HUES48 (cell line): ENCODE results near the gene NFIB.

Experiments
- H3K27ac ChIP-seq: one replicate; pipeline ENCODE4 v1.7.0; 2013; ENCODE audit warnings: low read depth, low read length, inconsistent platforms
- H3K27me3 ChIP-seq: 2 replicates; pipeline ENCODE4 v1.6.1; 2013; ENCODE audit warnings: mild to moderate bottlenecking, low read length; ENCODE audit not compliant: control insufficient read depth, insufficient read depth
- H3K36me3 ChIP-seq: 2 replicates; pipeline ENCODE4 v1.6.1; 2013; ENCODE audit warnings: low read length; ENCODE audit not compliant: control insufficient read depth, insufficient read depth
- H3K4me1 ChIP-seq: 2 replicates; pipeline ENCODE4 v1.6.1; 2013; ENCODE audit warnings: mild to moderate bottlenecking, low read length; ENCODE audit not compliant: control insufficient read depth, insufficient read depth
- H3K4me3 ChIP-seq: 2 replicates; pipeline ENCODE4 v1.5.1; 2013; ENCODE audit warnings: mild to moderate bottlenecking, low read depth, low read length
- H3K9ac ChIP-seq: 2 replicates; pipeline ENCODE4 v1.6.1; 2013; ENCODE audit warnings: mild to moderate bottlenecking, low read depth, low read length, moderate library complexity
- H3K9me3 ChIP-seq: 2 replicates; pipeline ENCODE4 v1.6.1; 2013; ENCODE audit warnings: low read length; ENCODE audit not compliant: control insufficient read depth, insufficient read depth

Gene NFIB

DNA sequence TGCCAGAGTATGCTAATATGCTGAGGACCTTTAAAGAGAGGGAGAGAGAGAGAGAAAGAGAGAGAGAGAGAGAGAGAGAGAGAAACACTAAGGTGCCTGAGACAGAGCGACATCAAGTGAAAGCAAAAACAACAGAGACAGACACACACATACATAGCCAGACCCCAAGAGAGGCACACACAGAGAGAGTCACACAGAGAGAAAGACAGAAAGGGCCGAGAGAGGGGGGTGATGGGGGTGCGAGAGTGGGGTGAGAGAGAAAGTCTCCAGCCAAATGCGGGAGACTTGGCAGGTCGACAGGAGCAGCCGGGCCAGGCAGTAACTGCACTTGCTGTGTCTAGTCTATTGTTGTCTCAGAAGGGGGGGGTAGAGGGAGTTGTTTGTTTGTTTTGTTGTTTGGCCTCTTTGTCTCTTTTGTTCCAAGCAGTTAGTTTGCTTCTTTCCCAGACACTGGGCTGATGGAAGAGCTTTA lies 30.1 kb upstream of the NFIB start:
- H3K27me3 ChIP-seq = peaks cover 100% of the 10 kb centered on the region

DNA sequence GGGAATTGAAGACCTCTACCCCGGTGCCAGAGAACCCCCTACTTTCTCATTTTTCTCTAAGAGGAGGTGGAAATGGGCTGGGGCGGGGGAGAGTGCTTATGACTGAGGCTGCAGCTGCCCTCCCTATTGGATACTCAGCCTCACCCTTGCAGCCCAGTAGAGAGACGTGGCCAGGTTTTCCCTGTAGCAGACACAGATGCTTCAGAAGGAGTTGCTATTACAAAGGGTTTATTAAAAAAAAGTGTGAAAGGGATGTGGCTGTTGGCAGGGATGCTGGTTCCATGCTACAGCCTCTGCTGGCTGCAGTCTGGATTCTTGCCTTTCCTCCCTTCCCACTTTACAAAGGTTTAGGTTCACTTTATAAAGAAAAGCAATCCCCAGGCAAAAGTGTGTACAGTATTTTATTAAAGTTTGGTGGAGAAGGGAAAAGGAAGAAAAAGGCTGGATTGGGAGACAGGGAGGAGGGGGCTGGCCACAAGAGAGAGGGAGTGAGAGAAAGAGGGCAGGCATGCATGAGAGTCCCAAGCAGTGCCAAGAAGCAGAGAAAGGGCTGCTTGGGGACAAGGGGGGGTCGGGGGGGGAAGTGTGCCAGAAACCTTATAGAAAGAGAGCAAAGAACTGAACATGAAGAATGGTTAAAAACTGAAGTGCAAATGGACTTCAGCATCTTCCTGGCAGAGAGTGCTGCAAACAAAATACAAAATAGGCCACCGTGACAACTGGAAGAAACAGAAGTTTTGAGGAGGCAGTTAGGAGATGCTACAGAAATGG lies 29.5 kb upstream of the NFIB start:
- H3K27me3 ChIP-seq = peaks cover 100% of the 10 kb centered on the region
- H3K27ac ChIP-seq = no peak overlapping the region
- no peak overlapping the region for H3K9ac ChIP-seq
- no peaks in the 10 kb centered on the region for H3K36me3 ChIP-seq
- peaks cover 55% of the 10 kb centered on the region for H3K4me1 ChIP-seq
- peak overlapping the region; percentile 74 for H3K4me3 ChIP-seq
- no peaks in the 10 kb centered on the region for H3K9me3 ChIP-seq

More for the DNA sequence above, 30.1 kb upstream of the NFIB start:
- Histone ChIP-seq H3K27ac (peak overlapping the region; percentile 57), H3K36me3 (no peaks in the 10 kb centered on the region), H3K4me1 (peaks cover 60% of the 10 kb centered on the region), H3K4me3 (peak overlapping the region; percentile 74), H3K9me3 (no peaks in the 10 kb centered on the region), H3K9ac (no peak overlapping the region)

DNA sequence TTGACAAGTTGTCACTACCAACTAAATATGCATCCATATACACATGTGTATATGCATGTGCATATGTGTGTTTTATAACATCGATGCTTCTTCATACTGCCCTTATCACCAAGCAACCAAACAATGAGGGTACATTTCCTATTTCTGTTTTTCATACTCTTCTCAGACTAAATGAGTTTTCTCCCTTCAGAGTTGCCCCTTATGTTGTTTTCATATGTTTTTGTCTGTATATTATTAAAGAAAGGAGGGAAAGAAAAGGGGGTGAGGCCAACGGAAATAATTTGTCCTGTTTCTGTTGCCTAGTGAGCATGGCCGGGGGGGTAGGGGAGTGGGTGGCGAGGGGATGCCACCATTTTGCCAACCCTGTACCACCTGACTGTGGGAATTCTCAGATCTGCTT lies 28.8 kb upstream of the NFIB start:
- no peak overlapping the region for H3K4me3 ChIP-seq
- H3K4me1 ChIP-seq = peaks cover 52% of the 10 kb centered on the region
- peaks cover 95% of the 10 kb centered on the region for H3K27me3 ChIP-seq
- no peak overlapping the region for H3K9ac ChIP-seq
- H3K9me3 ChIP-seq = no peaks in the 10 kb centered on the region
- no peaks in the 10 kb centered on the region for H3K36me3 ChIP-seq
- H3K27ac ChIP-seq = no peak overlapping the region

DNA sequence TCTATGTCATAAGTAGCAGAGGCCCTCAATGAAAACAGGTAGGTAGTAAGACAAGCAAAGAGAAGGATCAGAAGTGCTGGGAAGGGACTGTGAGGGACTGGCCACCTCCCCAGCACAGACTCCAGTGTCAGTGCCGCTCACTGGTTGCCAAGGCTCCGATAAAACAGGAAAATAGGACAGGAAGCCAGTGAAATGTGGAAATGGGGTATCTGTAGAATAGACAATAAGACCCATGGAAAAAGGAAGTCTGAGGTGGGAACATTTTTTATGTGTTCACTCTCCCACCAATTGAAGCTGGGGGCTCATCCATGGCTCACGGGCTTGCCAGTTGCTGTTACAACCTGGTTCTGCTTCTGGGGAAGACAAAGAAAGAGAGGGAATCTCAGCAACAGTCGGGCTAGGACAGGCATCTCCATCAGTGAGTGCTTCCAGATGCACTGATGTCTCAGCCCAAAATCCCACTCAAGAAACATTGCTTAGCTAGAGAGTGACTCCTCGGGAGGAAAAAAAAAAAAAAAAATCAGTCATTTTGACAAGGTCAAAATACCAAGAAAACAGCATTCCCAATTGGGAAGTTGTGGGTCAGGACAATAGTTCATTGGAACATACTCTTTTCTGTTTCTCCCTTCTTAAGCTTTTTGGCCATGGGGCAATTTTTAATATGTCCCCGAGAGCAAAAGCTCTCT lies 27.6 kb upstream of the NFIB start:
- H3K9me3 ChIP-seq = no peaks in the 10 kb centered on the region
- peaks cover 55% of the 10 kb centered on the region for H3K4me1 ChIP-seq
- no peak overlapping the region for H3K27ac ChIP-seq
- H3K27me3 ChIP-seq = peaks cover 84% of the 10 kb centered on the region
- H3K36me3 ChIP-seq = no peaks in the 10 kb centered on the region
- no peak overlapping the region for H3K9ac ChIP-seq
- no peak overlapping the region; the same call in 1 of the 2 replicates for H3K4me3 ChIP-seq

DNA sequence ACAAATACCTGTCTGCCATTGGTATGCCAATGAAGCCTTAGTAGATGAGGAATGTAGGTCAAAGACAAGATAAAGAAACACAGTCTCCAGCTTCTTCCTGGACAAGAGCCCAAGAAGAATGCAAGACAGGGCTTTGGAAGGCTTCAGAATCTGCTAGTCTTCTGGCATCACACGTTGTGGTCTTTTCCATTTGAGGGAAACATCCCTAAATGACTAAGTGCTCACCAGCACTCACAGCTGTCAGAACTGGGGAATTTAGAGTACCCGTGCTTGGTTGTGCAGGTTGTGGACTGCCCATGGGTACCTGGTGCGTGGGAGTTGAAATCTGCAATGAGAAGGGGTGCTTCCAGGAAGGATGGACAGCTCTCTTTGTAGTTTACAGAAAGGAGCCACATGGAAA lies 27.1 kb upstream of the NFIB start:
- H3K27me3 ChIP-seq = peaks cover 78% of the 10 kb centered on the region
- peaks cover 59% of the 10 kb centered on the region for H3K4me1 ChIP-seq
- H3K27ac ChIP-seq = no peak overlapping the region
- H3K4me3 ChIP-seq = no peak overlapping the region; the same call in 1 of the 2 replicates
- H3K36me3 ChIP-seq = no peaks in the 10 kb centered on the region
- no peaks in the 10 kb centered on the region for H3K9me3 ChIP-seq
- H3K9ac ChIP-seq = no peak overlapping the region

DNA sequence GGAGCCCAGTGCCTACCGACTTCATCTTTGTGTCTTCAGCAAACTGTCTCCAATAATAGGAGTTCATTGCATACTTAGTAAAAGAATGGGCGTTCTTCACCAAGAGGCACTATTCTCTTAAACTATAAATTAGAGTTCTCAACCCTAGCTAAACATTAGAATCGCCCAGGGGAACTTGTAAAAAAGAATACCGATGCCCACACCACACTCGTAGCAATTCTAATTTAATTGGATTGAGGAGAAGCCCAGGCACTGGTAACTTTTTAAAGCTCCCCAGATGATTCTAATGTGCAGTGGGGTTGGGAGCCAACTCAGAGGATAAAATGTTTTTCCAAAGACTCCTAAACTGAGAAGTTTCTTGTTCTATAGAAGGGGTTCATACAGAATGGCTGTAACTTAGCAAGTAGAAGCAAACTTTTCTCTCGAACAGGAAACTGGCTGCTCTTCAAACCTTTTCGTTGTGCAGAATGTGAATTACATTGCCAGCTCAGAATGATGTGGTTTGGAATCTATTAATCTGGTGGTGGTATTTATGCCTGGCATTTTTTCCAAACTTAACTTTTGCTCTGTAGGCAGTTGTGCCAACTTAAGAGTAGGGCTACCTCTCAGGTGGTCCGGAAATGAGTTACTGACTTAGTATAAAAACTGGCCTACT lies 26.4 kb upstream of the NFIB start:
- H3K36me3 ChIP-seq = no peaks in the 10 kb centered on the region
- H3K9ac ChIP-seq = no peak overlapping the region
- peaks cover 61% of the 10 kb centered on the region for H3K4me1 ChIP-seq
- no peak overlapping the region for H3K27ac ChIP-seq
- no peaks in the 10 kb centered on the region for H3K9me3 ChIP-seq
- peaks cover 71% of the 10 kb centered on the region for H3K27me3 ChIP-seq
- H3K4me3 ChIP-seq = no peak overlapping the region

DNA sequence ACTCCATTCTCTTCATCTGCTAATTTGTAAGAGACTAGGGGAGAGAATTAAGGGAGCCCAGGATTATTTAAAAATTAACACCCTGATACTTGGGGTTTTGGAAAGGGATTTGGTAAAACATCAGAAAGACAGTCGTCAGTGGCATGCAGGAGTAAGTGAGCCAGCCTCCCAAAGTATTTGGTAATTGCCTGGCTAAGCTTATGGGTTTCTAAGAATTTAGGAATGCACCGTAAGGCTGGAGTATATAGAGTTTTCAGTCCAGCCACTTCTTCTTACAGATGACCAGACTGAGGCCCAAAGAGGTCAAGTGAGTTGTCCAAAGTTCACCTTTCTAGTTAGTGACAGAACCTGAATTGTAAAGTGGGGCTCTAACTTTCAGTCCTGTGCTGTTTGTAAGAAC lies 25.8 kb upstream of the NFIB start:
- peaks cover 55% of the 10 kb centered on the region for H3K4me1 ChIP-seq
- H3K36me3 ChIP-seq = no peaks in the 10 kb centered on the region
- H3K9ac ChIP-seq = no peak overlapping the region
- H3K27me3 ChIP-seq = peaks cover 65% of the 10 kb centered on the region
- no peak overlapping the region for H3K4me3 ChIP-seq
- no peak overlapping the region for H3K27ac ChIP-seq
- no peaks in the 10 kb centered on the region for H3K9me3 ChIP-seq

DNA sequence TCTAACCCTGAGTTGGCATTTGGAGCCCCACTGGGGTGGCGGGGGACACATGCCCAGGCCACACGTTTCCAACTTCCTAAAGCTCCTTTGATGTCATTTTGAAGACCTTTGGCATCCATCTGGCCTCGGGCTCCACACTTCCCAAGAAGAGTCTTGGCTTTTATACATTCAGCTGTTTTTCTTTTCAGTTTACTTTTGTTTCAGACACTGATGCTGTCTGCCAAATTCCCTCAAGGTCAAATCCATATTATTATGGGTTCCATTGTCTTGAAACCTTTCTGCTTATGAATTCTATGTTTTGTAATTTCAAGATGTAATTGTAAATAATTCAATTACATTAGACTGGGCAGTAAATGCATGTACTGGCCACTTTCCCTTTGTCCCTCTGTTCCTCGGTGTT lies 23.7 kb upstream of the NFIB start:
- Histone ChIP-seq H3K27me3 (peaks cover 44% of the 10 kb centered on the region), H3K9ac (no peak overlapping the region), H3K9me3 (no peaks in the 10 kb centered on the region), H3K36me3 (no peaks in the 10 kb centered on the region), H3K27ac (no peak overlapping the region), H3K4me3 (no peak overlapping the region), H3K4me1 (peaks cover 36% of the 10 kb centered on the region)

DNA sequence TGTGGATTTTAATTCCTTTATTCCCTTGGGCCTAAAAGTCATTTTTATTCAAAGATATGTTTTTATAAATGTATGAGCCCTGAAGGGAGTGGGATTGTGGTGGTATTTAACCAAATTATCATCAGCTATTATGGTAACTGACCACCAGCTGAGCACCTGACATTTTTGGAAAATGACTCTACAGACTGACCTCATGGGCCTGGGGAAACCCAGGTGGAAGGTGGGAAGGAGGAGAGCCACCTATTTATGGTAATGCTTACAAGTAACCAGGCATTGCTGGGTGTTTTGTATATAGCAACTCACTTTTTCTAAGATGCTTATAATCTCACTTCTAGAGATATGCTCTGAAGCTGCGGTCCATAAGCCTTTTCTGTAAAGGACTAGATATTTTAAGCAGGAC lies 22.3 kb upstream of the NFIB start:
- no peaks in the 10 kb centered on the region for H3K36me3 ChIP-seq
- H3K27ac ChIP-seq = peak overlapping the region; percentile 68
- peaks cover 33% of the 10 kb centered on the region for H3K4me1 ChIP-seq
- no peaks in the 10 kb centered on the region for H3K9me3 ChIP-seq
- H3K4me3 ChIP-seq = no peak overlapping the region; the same call in 1 of the 2 replicates
- H3K9ac ChIP-seq = no peak overlapping the region
- peaks cover 30% of the 10 kb centered on the region for H3K27me3 ChIP-seq

DNA sequence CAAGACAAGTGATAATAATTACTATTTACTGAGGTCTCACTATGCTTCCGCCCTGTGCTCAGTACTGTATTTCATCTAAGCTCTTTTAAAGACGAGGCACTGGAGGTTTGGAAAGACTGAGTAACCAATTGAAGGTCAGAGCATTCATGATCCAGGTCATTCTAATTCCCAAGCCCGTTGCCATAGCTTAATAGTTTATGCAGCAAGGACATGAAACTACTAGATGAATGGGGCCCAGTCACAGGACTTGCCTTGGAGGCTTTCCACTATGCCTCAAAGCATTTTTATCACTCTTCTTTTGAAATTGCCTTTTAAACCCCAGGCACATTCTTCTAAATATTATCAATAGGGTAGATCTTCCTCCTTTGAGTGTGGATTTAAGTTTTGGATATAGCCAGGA lies 17.2 kb upstream of the NFIB start:
- Histone ChIP-seq H3K27me3 (0 out of 2 replicates have a peak, but pooled peaks cover 3% of the 10 kb centered on the region), H3K9me3 (no peaks in the 10 kb centered on the region), H3K4me1 (peaks cover 5% of the 10 kb centered on the region), H3K9ac (no peak overlapping the region), H3K27ac (no peak overlapping the region), H3K4me3 (no peak overlapping the region), H3K36me3 (no peaks in the 10 kb centered on the region)

DNA sequence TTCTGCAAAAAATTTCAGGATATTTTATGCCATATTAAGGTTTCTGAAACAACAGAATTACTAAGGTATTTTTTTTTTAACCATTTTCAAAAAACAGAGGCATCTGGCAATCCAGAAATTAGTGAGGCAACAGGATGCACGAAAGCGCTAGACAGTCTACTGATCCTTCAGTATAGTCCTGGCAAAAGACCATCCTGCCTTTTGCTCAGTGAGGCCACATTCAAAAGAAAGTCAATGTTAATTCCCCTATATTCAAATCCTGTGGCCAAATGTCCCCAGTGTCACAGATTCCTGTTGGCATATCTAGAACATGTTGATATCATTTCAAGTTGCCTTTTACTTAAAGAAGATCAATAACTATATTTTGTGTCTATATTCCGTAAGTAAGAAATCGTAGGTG lies 13.1 kb upstream of the NFIB start:
- H3K9ac ChIP-seq = no peak overlapping the region
- H3K27me3 ChIP-seq = peaks cover 25% of the 10 kb centered on the region
- H3K4me3 ChIP-seq = no peak overlapping the region
- H3K4me1 ChIP-seq = peaks cover 9% of the 10 kb centered on the region
- no peaks in the 10 kb centered on the region for H3K9me3 ChIP-seq
- H3K27ac ChIP-seq = no peak overlapping the region
- H3K36me3 ChIP-seq = no peaks in the 10 kb centered on the region
